Measurements from ENCODE around the gene BPIFB2.

BPIFB2 gene

DNA sequence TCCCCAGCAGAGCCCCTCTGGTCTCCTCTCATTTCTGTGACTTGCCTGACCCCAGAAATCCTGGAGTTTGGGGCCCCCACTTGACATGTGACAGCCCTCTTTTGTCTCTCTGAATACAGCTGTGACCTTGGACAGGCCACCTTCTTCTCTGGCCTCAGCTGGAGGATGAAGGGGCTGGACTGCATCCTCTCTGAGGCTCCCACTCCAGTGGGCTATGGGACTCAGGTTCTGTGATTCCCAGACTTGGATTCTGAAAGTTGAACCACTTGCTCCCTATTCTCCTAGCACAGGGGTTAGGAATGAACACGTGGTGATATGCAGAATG is 55.3 kb downstream of the BPIFB2 start:
- no peak for DNase-seq (ENCODE audit: low spot score)
- TF ChIP-seq, protein P1, sequence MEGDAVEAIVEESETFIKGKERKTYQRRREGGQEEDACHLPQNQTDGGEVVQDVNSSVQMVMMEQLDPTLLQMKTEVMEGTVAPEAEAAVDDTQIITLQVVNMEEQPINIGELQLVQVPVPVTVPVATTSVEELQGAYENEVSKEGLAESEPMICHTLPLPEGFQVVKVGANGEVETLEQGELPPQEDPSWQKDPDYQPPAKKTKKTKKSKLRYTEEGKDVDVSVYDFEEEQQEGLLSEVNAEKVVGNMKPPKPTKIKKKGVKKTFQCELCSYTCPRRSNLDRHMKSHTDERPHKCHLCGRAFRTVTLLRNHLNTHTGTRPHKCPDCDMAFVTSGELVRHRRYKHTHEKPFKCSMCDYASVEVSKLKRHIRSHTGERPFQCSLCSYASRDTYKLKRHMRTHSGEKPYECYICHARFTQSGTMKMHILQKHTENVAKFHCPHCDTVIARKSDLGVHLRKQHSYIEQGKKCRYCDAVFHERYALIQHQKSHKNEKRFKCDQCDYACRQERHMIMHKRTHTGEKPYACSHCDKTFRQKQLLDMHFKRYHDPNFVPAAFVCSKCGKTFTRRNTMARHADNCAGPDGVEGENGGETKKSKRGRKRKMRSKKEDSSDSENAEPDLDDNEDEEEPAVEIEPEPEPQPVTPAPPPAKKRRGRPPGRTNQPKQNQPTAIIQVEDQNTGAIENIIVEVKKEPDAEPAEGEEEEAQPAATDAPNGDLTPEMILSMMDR (IDR thresholded peaks at IDR 0.05; ENCODE audit: extremely low read depth, insufficient read depth, missing control alignments): no peak
- in situ Hi-C loops (cut with MboI; ENCODE audit: low pct_unique_long_range_greater_than_20kb, low sequenced_read_pairs, unreplicated experiment): no loop called here

DNA sequence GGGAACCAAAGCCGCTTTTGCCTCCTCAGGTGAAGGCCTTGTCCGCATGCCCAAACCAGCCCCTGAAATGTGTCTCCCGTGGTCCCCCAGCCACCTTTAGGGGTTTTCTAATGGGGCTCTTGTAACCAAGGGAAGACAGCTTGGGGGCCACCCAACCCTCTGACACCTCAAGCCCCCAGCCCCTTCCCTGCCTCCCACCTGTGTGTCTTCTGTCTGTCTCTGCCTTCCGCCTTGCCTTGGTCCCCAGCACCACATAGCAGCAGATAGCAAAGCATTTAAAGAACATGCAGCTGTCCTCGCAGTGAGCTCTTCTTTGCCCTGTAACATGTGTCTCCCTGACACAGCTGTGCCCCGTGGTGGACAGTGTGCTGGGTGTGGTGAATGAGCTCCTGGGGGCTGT is 55.8 kb downstream of the BPIFB2 start:
- TF ChIP-seq, protein P1 (IDR thresholded peaks at IDR 0.05; ENCODE audit: extremely low read depth, insufficient read depth, missing control alignments): no peak
- DNase-seq (ENCODE audit: low spot score): no peak
- in situ Hi-C loops (cut with MboI; ENCODE audit: low pct_unique_long_range_greater_than_20kb, low sequenced_read_pairs, unreplicated experiment): no loop called here

DNA sequence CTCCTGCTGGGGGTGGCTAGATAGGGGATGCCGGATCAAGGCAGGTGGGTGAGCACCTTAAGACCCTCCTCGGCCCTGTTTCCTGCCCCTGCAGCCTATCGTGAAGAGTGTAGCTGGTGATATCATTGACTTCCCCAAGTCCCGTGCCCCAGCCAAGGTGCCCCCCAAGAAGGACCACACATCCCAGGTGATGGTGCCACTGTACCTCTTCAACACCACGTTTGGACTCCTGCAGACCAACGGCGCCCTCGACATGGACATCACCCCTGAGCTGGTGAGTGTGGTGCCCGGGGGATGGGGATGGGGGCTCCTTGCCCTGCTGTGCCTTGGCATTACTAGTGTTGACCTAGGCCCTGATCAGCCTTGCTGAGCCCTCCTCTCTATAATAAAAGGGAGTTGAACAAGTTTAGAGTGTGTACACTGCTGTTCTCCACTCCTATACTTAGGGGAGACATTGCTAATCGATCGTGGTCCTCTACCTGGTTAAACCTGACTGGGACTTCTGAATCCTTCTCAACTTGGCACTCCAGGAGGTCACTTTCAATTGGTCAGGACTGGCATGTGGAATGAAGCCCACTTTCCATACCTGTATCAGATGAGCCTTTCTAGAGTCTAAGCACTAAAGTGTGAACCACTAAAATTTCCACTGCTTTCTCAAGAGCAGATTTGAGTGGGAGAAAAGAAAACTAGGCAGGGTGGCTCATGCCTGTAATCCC is 57.2 kb downstream of the BPIFB2 start:
- TF ChIP-seq, protein P1 (IDR thresholded peaks at IDR 0.05; ENCODE audit: extremely low read depth, insufficient read depth, missing control alignments): no peak
- in situ Hi-C loops (cut with MboI; ENCODE audit: low pct_unique_long_range_greater_than_20kb, low sequenced_read_pairs, unreplicated experiment): no loop called here
- DNase-seq (ENCODE audit: low spot score): no peak

DNA sequence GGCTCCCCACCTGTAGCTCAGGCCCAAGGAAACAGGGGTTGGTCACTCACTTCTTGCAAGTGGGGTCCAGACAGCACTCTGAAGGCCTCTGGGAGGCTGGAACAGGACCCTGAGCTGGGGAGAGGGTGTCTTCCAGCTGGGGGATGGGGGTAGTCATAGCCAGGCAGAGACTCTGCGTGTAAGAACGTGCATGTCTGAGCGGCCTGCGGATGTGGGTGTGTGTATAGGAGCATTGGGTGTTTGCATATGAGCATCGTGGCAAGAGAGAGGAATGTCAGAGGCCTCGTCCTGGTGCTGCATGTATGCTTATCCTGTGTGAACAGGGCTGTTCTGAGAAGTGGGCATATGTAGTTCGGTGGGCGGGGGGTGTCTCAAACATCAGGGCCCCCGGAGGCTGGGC is 58.3 kb downstream of the BPIFB2 start:
- in situ Hi-C loops (cut with MboI; ENCODE audit: low pct_unique_long_range_greater_than_20kb, low sequenced_read_pairs, unreplicated experiment): no loop called here
- TF ChIP-seq, protein P1 (IDR thresholded peaks at IDR 0.05; ENCODE audit: extremely low read depth, insufficient read depth, missing control alignments): no peak
- no peak for DNase-seq (ENCODE audit: low spot score)

DNA sequence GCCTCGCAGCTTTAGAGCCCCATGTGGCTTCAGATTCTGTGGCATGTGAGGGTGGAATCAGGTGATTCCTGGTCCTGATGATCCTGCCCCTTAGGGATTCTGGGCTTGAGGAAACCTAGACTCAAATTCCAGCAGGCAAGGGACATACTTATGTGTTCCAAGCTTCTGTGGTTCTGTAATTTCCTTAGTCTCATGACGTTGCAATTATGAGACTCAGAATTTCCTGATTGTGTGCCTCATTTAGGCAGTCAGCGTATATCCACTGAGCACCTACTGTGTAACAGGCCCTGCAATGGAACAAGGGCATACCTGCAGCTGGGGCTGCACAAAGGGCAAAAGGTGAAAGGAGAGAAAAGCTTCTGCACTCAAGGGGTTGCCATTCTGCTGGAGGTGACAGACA is 60.3 kb downstream of the BPIFB2 start:
- TF ChIP-seq, protein P1 (IDR thresholded peaks at IDR 0.05; ENCODE audit: extremely low read depth, insufficient read depth, missing control alignments): no peak
- in situ Hi-C loops (cut with MboI; ENCODE audit: low pct_unique_long_range_greater_than_20kb, low sequenced_read_pairs, unreplicated experiment): no loop called here
- no peak for DNase-seq (ENCODE audit: low spot score)

DNA sequence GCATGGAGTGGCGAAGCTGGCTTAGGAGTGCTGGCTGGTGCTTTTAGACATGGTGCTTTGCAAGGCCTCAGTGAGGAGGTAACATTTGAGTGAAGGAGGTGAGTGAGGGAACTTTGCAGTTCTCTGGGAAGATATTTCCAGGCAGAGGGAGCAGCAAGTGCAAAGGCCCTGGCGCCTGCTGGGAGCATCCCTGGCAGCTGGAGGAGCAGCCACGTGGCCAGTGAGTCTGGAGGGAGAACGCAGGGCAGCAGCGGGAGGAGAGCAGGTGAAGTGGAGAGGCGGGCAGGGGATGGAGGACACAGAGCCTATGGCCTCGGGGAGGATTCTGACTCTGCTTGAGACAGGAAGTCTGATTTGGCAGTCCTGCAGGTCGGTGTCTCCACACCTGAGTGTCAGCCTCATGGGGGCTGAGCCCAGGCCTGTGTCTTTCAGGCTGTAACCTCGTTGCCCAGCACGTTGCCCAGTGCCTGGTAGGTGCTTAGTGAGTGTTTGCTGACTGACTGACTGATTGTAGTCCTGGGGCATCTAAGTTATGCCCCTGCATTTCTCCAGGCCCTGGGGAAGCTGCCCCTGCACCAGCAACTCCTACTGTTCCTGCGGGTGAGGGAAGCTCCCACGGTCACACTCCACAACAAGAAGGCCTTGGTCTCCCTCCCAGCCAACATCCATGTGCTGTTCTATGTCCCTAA is 60.9 kb downstream of the BPIFB2 start:
- TF ChIP-seq, protein P1 (IDR thresholded peaks at IDR 0.05; ENCODE audit: extremely low read depth, insufficient read depth, missing control alignments): no peak
- in situ Hi-C loops (cut with MboI; ENCODE audit: low pct_unique_long_range_greater_than_20kb, low sequenced_read_pairs, unreplicated experiment): no loop called here
- no peak for DNase-seq (ENCODE audit: low spot score)
